Astrocyte of the spinal cord (primary cell): ENCODE data around the gene CSF1.

Experiments used
- DNase-seq: peaks from one replicate; pipeline ENCODE4 v3.0.0; 2011; ENCODE audit warnings: low read depth, low spot score
- H3K4me3 ChIP-seq: 2 replicates; pipeline ENCODE4 v1.5.1; 2011; ENCODE audit warnings: low read depth, mild to moderate bottlenecking, low read length, moderate library complexity
- in situ Hi-C: cut with HindIII; loops from 2 replicates; pipeline ENCODE4 v1.10.0; 2017; ENCODE audit warnings: low sequenced_read_pairs
- TF ChIP-seq, protein P1 (sequence below): IDR thresholded peaks from 2 replicates; pipeline ENCODE4 v1.5.1; 2012; ENCODE audit warnings: low read depth, mild to moderate bottlenecking, low read length, inconsistent platforms

Gene CSF1

DNA sequence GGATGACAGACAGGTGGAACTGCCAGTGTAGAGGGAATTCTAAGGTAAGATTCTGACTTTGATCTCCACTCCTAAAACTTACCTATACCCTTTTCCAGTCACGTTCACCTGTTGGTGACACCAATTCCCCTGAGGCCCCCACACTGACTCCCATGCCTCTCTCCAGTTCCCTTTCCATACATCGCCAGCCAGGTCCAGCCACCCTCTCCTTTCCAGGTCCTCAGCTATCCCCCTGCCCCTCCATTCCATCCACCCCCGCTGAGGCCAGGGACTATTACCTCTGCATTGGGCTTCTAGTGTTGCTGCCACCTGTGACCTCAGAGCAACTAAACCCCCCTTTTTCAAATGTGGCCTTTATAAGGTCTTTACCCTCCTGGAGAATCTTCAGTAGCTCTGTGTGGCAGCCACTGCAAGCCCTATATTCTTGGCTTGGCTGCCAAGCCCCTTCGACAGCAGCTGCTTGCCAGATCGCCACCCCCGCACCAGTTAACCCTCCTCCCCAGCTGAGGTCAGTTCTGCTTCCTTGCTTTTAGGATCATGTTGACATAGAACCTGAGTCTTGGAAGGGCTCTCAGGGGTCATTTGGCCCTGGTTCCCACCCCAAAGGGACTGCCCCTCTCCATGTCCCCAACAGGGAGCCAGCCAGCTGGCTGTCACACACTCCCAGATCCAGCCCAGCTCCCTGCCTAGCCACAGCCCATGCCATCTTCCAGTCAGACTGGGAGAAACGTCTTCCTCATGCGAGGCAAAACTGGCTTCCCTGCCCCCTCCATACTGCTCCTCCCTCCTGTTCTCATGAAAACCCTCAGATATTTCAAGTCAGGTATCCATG is 14.7 kb downstream of the CSF1 start:
- TF ChIP-seq, protein P1, sequence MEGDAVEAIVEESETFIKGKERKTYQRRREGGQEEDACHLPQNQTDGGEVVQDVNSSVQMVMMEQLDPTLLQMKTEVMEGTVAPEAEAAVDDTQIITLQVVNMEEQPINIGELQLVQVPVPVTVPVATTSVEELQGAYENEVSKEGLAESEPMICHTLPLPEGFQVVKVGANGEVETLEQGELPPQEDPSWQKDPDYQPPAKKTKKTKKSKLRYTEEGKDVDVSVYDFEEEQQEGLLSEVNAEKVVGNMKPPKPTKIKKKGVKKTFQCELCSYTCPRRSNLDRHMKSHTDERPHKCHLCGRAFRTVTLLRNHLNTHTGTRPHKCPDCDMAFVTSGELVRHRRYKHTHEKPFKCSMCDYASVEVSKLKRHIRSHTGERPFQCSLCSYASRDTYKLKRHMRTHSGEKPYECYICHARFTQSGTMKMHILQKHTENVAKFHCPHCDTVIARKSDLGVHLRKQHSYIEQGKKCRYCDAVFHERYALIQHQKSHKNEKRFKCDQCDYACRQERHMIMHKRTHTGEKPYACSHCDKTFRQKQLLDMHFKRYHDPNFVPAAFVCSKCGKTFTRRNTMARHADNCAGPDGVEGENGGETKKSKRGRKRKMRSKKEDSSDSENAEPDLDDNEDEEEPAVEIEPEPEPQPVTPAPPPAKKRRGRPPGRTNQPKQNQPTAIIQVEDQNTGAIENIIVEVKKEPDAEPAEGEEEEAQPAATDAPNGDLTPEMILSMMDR = no peak
- H3K4me3 ChIP-seq = no peak overlapping the region
- DNase-seq = no peak
- in situ Hi-C loops = no loop called here

DNA sequence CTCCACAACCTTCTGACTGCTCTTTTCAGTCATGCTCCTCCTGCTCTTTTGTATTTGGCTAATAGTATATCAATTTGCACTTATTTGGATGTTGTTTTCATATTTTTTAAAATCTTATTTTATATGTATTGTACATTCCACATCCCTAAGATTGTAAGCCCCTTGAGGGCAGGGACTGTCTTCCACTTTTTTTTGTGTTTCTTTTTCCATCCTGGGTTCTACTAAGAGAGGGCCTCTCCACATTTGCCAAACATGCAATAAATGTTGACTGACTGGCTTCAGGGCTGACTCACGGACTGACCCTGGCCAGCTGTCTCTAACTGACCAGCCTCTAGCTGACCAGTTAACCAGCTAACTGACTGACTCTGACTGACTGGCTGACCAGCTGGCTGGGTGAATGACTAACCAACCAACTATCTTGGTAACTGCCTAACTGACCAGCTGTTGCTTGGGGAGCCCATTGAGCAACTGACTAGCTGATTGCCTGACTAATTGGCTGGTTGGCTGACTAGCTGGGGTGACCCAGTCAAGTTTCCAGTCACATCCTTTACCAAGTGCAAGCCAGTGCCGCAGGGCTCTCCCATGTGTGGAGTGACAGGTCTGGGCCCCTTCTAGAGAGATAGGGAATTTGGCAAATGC is 16.1 kb downstream of the CSF1 start:
- H3K4me3 ChIP-seq = no peak overlapping the region
- DNase-seq = peak; percentile 54
- TF ChIP-seq, protein P1 = no peak
- in situ Hi-C loops = no loop called here

- in situ Hi-C loops = no loop called here
- no peak for DNase-seq
- TF ChIP-seq, protein P1 = no peak
- H3K4me3 ChIP-seq = no peak overlapping the region
These were observed 16.7 kb downstream of the CSF1 start for GRCh38 chr1:109927356-109927755.

DNA sequence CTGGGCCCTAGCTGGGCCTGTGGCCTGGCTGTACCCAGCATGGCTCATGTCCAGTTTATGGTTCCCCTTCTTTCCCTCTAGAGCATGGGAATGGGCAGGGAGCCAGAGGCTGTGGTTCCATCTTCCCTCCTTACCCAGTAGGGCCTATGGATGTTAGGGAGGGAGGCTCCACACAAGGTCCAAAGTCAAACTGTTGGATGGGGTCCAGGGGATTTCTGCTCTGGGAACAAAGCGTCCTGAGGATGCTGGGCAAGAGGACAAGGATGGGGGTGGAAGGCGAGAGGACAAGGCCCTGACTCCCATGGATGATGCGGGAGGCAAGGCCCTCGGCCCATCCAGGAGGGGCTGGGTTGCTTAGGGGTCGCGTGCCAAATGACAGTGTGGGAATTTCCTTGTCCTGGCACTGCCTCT is 17.3 kb downstream of the CSF1 start:
- in situ Hi-C loops = no loop called here
- peak; percentile 80 for DNase-seq
- H3K4me3 ChIP-seq = no peak overlapping the region
- TF ChIP-seq, protein P1 = no peak

- H3K4me3 ChIP-seq = no peak overlapping the region
- TF ChIP-seq, protein P1 = no peak
- in situ Hi-C loops = no loop called here
- DNase-seq = peak; percentile 84
These were observed 18.0 kb downstream of the CSF1 start for GRCh38 chr1:109928591-109929111.

DNA sequence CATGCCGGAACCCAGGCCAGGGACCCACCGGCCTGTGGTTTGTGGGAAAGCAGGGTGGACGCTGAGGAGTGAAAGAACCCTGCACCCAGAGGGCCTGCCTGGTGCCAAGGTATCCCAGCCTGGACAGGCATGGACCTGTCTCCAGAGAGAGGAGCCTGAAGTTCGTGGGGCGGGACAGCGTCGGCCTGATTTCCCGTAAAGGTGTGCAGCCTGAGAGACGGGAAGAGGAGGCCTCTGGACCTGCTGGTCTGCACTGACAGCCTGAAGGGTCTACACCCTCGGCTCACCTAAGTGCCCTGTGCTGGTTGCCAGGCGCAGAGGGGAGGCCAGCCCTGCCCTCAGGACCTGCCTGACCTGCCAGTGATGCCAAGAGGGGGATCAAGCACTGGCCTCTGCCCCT is 18.5 kb downstream of the CSF1 start:
- TF ChIP-seq, protein P1 = no peak
- DNase-seq = no peak
- in situ Hi-C loops = no loop called here
- H3K4me3 ChIP-seq = no peak overlapping the region
